ENCODE results near the gene KLHDC8A.

Gene KLHDC8A

DNA sequence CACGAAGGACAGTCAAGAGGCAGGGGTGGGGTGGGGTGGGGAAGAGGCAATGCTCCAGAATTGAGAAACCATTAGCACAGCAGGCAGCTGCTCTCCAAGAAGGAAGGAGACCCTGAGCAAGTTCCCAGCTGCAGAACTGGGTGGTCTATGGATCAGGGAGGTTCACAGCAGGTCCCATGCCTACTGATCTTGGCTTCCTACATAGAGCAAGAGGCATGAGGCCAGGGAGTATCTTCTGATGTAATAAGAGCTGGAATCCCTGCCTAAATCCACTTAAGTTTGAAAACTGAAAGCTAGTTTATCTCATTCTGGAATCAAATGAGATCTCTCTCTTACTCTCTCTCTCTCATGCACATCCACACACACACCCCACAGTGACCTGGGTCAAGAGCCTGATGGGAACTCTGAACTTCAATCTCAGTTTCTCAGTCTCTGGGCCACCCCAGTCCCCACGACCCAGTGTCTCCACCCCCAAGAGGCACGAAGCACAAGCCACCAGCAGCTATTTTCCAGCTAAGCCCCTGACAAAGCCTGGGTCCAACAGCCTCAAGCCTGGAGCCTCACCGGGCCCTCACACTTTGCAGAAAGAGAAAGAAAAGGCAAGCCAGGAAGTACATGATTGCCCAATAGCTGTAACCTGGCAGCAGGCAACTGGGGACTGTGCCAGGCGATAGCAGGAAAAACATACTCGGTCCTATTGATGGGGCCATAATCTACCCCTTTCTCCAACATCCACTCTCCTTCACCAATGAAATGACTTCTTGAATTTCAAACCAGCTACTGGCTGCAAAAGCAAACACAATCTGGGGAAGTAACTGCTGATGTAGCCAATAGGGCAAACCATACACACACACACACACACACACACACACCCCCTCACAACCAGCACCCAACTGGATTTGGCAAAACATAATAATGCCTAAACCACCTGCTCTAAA lies 37.4 kb downstream of the KLHDC8A start:
- DNase-seq (ENCODE audit: low read depth, low spot score) = peak; percentile 37

DNA sequence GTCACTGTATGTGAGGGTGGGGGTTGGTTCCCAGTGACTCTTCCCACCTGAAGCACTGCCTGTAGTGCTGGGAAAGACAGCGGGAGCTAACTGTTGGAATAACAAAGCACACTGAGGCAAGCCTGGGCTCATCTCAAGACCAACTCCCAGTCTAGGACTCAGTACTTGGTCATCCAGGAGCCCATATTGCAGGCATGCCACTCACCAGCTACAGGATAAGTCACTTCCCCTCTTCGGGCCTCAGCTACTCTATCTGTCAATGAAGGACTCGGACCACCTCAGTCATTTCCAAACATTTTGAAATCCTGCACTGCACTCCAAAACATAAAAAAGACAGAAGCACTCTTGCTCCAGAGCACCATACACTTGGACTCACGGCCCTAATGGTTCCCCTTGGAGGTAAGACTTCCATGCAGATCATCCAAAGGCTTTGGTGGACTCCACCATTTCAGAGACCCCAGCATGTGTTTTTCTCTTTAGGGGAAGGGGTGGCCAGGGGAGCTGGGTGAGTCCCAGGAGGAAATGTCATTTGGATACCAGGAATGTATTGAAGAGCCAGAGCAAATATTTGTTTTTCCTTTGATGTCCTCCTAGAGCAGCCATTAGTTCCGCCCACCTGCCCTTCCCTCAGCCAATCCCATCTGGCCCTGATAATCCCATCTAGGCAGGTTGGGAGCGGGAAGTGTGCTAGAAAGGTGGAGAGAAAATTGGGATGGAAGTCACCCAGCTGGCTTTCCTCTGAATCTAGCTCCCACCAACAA lies 38.3 kb downstream of the KLHDC8A start:
- peak; percentile 75 for DNase-seq (ENCODE audit: low read depth, low spot score)

DNA sequence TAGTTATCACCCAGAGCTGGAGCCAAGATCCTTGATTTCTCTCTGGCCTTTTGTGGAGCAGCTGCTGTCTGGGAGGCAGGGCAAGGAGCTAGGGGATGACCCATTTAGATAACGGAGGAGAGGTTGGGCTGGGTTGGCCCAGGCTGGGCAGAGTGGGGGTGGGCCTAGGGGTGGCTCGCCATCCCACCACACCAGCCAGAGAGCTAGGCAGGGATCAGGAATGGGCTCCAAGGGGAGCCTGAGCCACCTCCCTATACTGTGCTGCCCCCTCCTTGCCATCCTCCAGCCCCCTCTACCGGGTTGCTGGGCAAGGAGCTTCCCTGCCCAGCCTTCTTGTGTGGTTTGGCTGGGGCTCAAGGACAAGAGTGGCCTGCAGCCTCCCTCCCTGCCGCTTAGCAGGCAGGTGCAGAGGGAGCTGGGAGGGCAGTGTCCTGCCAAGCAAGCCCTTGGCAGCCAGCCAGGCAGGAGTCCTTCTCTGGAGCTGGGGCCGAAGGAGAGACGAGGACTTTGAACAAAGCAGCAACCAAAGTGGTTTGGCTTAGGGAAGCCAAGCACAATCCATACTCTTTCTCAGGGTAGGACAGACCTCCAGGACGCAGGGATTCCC lies 39.3 kb downstream of the KLHDC8A start:
- DNase-seq (ENCODE audit: low read depth, low spot score) = peak; percentile 34

GRCh38 chr1:205316161-205316566 lies 40.6 kb downstream of the KLHDC8A start:
- no peak for DNase-seq (ENCODE audit: low read depth, low spot score)

DNA sequence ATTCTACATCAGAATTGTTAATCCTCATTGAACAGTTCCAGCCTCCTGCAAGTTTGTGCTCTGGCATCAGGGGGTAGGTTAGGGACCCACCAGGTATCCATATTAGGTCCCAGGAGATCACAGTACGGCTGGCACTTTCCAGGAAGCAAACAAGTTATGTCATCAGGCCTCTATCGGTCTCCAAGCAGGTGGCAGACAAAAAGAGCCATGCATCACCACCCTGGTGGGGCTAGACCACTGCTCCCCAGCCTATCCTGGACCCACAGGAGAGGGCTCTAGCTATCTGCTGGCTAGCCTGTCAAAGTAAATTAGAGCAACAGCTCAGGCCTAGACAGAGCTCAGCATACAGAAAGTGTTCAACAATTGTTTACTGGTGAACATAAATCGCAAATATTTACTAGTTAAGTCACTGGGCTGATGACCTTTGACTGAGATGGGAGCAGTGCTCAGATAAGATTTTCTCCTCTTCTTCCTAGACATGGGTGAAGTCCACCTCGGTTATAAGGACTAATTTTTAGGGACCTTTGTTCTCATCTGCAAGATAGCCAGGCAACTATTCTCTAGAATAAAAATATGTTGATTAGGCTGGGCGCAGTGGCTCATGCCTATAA lies 41.6 kb downstream of the KLHDC8A start:
- DNase-seq (ENCODE audit: low read depth, low spot score) = no peak

- DNase-seq (ENCODE audit: low read depth, low spot score) = peak; percentile 97
Measured at GRCh38 chr1:205313563-205314308, 43.0 kb downstream of the KLHDC8A start.

DNA sequence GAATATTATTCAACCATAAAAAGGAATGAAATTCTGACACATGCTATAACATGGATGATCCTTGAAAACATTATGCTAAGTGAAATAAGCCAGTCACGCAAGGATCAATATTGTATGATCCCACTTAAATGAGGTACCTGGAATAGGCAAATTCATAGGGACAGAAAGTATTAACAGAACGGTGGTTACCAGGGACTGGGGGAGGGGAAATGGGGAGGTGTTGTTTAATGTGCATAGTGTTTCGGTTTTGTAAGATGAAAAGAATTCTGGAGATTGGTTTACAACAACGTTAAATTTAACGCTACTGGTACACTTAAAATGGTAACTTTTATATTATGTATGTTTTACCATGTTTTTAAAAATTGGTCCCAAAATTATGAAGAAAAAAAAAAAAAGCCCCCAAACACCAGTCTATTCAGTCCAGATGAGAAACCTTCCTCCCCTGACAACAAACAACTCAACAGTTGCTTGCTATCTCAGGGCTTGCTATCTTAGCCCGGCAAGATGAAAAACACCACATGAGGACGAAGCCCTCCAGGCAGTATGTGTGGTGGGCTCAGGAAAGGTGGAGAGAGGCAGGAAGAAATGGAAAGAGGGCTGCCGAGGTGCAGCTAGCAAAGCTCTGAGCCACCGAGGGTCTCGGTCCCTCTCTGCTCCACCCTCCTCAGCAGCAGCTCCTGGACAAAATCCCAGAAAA lies 43.7 kb downstream of the KLHDC8A start:
- peak; percentile 85 for DNase-seq (ENCODE audit: low read depth, low spot score)

GRCh38 chr1:205310976-205311704 lies 45.6 kb downstream of the KLHDC8A start:
- no peak for DNase-seq (ENCODE audit: low read depth, low spot score)

DNA sequence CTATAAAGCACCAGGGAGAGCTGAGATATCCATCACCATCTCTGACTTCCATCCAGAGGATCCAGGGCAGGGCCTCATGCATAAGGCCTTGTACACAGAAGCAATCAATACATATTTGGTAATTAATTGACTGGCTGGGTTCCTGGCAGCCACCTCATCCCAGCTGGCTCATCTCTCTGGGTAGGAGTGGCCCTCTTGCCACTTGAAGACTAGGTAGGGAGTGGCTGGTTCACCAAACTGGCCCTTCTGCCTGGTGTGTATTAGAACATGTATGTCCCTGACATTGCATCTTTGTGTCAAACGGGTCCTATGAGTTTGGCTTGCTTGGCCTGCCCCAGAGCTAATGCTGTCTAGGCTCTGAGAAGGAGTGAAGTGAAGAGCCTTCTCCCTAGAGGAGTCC lies 47.0 kb downstream of the KLHDC8A start:
- no peak for DNase-seq (ENCODE audit: low read depth, low spot score)

- no peak for DNase-seq (ENCODE audit: low read depth, low spot score)
Measured at GRCh38 chr1:205306929-205307566, 49.7 kb downstream of the KLHDC8A start.

DNA sequence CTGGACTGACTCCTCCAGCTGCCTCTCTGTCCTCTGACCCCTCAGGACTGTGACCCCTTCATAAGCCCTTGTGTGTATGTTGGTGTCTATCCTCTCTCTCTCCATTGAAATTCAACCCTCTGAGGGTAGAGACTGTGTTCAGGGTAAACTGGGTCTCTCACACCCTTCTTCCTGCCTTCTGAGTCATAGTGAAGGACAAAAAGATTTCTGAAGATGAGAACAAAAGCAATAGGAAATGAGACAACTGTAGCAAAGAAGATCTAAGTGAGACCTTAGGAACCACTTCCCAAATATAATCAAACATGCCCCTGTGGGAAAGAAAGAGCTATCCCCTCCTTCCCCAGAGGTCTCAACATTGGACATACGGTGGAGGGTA lies 52.0 kb downstream of the KLHDC8A start:
- DNase-seq (ENCODE audit: low read depth, low spot score) = no peak

DNA sequence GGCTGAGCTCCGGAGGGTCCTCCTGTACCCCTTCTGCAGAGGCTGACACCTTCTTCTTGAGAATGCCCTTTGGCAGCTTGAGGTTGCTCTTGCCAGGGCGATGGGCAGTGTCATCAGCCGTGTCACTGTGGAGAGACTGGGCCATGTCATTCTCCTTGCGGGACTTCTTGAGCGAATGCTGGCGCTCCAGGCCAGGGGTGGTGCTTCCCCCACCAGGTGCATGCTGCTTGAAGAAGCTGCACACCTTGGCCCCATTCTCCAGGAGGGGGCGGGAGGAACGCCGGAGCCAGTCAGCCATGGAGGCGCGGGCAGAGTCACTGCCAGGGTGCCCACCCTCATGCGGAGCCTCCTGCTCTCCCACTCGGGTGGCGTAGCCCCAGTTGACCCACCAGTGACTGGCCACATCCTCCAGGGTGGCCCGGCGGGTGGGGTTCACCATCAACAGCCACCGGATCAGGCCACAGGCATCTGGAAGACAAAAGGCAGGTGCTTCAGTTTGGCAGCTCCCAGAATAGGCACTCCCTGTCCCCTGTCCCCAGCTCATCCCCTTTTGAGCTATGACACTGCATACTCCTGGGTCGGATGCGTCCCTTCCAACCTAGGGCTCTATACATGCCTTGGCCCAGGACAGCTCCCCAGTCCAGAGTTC lies 52.6 kb downstream of the KLHDC8A start:
- no peak for DNase-seq (ENCODE audit: low read depth, low spot score)

GRCh38 chr1:205303247-205303888 lies 53.4 kb downstream of the KLHDC8A start:
- no peak for DNase-seq (ENCODE audit: low read depth, low spot score)

DNA sequence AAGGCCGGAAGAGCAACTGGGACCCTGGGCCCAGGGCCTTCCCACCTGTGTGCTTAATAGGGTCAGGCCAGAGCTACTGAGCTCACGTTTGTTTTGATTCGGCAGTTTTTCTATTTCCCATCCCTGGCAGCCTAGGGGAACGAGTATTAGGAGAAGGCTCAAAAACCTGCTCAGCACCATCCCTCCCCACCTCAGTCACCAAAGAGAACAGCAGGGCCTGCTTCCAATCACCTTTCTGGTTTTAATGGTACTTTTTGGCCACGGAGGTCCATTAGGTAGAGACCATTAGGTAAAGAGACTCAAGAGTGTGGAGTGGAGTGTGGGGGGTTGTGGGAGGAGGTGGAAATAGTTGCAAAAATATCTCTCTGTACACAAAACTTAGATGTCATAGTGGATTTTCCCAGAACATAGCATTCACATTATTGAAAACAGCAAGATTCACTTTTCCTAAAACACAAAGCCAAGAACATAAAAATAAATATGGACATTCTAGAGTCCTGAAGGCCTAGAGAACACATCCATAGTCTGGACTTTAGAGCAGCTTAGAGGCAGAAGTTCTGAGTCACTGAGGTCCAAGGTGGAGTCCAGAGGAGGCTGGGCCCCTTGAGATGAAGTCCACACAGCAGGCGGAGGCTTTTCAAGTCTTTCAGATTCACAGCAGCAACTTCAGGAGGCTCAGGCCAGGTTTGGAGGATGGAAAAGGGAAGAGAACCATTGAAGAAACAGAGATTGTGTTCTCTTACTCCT lies 54.7 kb downstream of the KLHDC8A start:
- DNase-seq (ENCODE audit: low read depth, low spot score) = peak; percentile 48

DNA sequence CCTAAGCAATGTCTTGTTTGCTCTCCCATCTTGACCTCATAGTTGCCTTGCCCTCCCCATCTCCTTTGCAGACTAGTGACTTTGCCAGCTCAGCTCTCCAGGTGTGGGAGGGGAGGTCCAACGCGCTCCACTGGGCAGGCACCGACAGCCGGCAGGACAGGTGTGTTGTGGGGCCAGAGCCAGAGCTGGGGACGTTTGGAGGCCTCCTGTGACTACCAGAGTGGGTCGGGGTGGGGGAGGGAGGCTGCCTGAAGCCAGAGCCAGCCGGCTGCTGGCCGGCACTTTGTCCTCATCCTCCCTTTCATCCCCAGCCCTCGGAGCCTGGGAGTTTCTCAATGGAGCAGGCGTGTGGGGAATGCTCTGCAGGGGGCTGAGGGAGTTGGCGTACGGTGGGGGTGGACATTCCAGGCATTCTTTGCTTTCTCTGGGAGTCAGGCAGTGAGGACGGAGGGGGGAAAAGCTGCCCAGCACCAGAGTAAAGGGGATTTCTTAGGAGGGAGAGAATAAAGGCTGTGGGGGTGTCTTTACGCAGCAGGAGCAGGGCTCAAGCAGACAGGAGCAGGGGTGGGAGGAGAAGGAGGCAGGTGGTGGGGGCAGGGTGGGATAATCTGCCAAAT lies 55.4 kb downstream of the KLHDC8A start:
- DNase-seq (ENCODE audit: low read depth, low spot score) = peak; percentile 99

GRCh38 chr1:205300149-205300548 lies 56.6 kb downstream of the KLHDC8A start:
- no peak for DNase-seq (ENCODE audit: low read depth, low spot score)

Measured in ELF-1 (cell line).